Choroid plexus epithelial cell (primary cell): ENCODE results near the gene DAPK1.

ENCODE experiments used
- DNase-seq: peaks from one replicate; pipeline ENCODE4 v3.0.0-alpha.2; 2010; ENCODE audit warnings: low read depth
- H3K4me3 ChIP-seq: 2 replicates; pipeline ENCODE4 v1.5.1; 2011; ENCODE audit warnings: low read depth, mild to moderate bottlenecking, control low read depth, low read length, moderate library complexity
- TF ChIP-seq, protein P1 (sequence below): conservative IDR thresholded peaks from 2 replicates; pipeline ENCODE4 v1.5.1; 2011; ENCODE audit warnings: low read depth, mild to moderate bottlenecking, control low read depth, inconsistent platforms, low read length, moderate library complexity

Gene DAPK1

DNA sequence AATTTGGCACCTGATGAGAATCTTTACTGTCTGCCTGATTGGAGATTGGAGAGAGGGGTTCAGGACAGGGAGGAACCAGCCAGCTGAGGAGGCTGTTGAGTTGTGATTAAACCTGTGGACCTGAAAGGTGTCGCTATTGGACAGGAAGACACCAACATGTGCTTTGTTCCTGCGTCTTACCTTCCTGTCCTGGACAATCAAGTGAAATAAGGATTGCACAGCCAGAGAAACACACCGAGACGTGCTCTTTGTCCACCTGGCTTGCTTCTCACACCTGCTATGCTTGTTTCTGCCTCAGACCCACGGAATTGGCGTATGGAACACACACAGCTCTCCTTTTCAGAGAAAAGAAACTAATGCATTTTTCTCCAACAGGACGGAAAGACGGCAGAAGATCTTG lies 170.6 kb downstream of the DAPK1 start:
- no peak for DNase-seq
- no peak overlapping the region for H3K4me3 ChIP-seq
- TF ChIP-seq, protein P1, sequence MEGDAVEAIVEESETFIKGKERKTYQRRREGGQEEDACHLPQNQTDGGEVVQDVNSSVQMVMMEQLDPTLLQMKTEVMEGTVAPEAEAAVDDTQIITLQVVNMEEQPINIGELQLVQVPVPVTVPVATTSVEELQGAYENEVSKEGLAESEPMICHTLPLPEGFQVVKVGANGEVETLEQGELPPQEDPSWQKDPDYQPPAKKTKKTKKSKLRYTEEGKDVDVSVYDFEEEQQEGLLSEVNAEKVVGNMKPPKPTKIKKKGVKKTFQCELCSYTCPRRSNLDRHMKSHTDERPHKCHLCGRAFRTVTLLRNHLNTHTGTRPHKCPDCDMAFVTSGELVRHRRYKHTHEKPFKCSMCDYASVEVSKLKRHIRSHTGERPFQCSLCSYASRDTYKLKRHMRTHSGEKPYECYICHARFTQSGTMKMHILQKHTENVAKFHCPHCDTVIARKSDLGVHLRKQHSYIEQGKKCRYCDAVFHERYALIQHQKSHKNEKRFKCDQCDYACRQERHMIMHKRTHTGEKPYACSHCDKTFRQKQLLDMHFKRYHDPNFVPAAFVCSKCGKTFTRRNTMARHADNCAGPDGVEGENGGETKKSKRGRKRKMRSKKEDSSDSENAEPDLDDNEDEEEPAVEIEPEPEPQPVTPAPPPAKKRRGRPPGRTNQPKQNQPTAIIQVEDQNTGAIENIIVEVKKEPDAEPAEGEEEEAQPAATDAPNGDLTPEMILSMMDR = no peak

GRCh38 chr9:87668722-87669121 lies 171.1 kb downstream of the DAPK1 start:
- no peak for DNase-seq
- no peak overlapping the region for H3K4me3 ChIP-seq

GRCh38 chr9:87670572-87671264 lies 173.1 kb downstream of the DAPK1 start:
- TF ChIP-seq, protein P1 = no peak
- no peak for DNase-seq
- no peak overlapping the region for H3K4me3 ChIP-seq

More at GRCh38 chr9:87668722-87669121, 171.1 kb downstream of the DAPK1 start:
- TF ChIP-seq, protein P1 = no peak

DNA sequence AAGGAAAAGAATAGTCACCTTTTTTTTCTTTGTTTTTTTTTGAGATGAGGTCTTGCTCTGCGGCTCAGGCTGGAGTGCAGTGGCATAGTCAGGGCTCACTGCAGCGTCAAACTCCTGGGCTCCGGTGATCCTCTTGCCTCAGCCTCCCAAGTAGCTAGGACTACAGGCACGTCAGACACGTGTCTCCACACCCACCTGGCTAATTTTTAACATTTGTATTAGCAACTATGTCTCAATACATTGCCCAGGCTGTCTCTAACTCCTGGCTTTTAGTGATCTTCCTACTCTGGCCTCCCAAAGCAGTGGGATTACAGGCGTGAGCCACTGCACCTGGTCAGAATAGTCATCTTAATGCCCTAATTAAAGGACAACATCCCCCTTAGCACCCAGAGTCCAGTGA lies 173.8 kb downstream of the DAPK1 start:
- TF ChIP-seq, protein P1 = no peak
- H3K4me3 ChIP-seq = no peak overlapping the region
- no peak for DNase-seq

- no peak for DNase-seq
- no peak overlapping the region for H3K4me3 ChIP-seq
- TF ChIP-seq, protein P1 = no peak
Measured at GRCh38 chr9:87671925-87672324, 174.3 kb downstream of the DAPK1 start.

GRCh38 chr9:87672586-87672985 lies 174.9 kb downstream of the DAPK1 start:
- no peak for DNase-seq
- TF ChIP-seq, protein P1 = no peak
- H3K4me3 ChIP-seq = no peak overlapping the region
